Hepatocyte (in vitro differentiated cells): ENCODE measurements around the gene MYADML2.

Experiments used
- CTCF ChIP-seq: fragments of 200-600 bp; sonication (generic); IDR thresholded peaks from 2 replicates; pipeline ENCODE4 v1.5.1; 2016; ENCODE audit warnings: antibody characterized with exemption, mild to moderate bottlenecking; ENCODE audit not compliant: poor library complexity
- EZH2 ChIP-seq: fragments of 200-600 bp; sonication (generic); IDR thresholded peaks from 2 replicates; pipeline ENCODE4 v1.6.1; 2016; ENCODE audit warnings: antibody characterized with exemption, mild to moderate bottlenecking, borderline replicate concordance

- TF ChIP-seq EZH2, result no peak
- TF ChIP-seq CTCF, result no peak
Measured at GRCh38 chr17:81916234-81917001, 30.6 kb downstream of the MYADML2 start.
